ENCODE measurements around the gene ABCC1.

ABCC1 gene

GRCh38 chr16:16071631-16072244, 122.3 kb downstream of the ABCC1 start:
- H3K4me2 ChIP-seq (ENCODE audit: insufficient read depth, low read length), result no peak overlapping the region
- no peak overlapping the region for H2AFZ ChIP-seq (ENCODE audit: low read depth, low read length)
- H3K27ac ChIP-seq (ENCODE audit: low read length), result no peak overlapping the region
- H4K20me1 ChIP-seq (ENCODE audit: insufficient read depth, low read length), result peaks cover 9% of the 10 kb centered on the region; the same call in 1 of the 2 replicates
- H3K36me3 ChIP-seq (ENCODE audit: insufficient read depth, low read length), result peaks cover 72% of the 10 kb centered on the region
- H3K4me3 ChIP-seq (ENCODE audit: low read depth in 1 of 2, low read length in 2 of 2), result no peak overlapping the region
- H3K4me1 ChIP-seq (ENCODE audit: insufficient read depth, low read length), result no peaks in the 10 kb centered on the region
- no peaks in the 10 kb centered on the region for H3K9me3 ChIP-seq (ENCODE audit: insufficient read depth, low read length, severe bottlenecking)
- no peak for ATAC-seq (ENCODE audit: insufficient read depth, low read depth)
- DNase-seq, result no peak
- H3K27me3 ChIP-seq (ENCODE audit: insufficient read depth, low read length, poor library complexity), result no peaks in the 10 kb centered on the region
- TF ChIP-seq CTCF (IDR thresholded peaks at IDR 0.05; ENCODE audit: borderline replicate concordance, extremely low read depth, low read length, poor library complexity, severe bottlenecking) (no peak), EZH2 (IDR thresholded peaks at IDR 0.05; ENCODE audit: borderline replicate concordance, low read depth, low read length, severe bottlenecking) (no peak)
- no peak overlapping the region for H3K9ac ChIP-seq (ENCODE audit: low read depth, low read length)
- no peaks in the 10 kb centered on the region for H3K79me2 ChIP-seq (ENCODE audit: insufficient read depth, low read length)

GRCh38 chr16:16073001-16073545, 123.7 kb downstream of the ABCC1 start:
- H2AFZ ChIP-seq (ENCODE audit: low read depth, low read length), result no peak overlapping the region
- H3K4me1 ChIP-seq (ENCODE audit: insufficient read depth, low read length), result no peaks in the 10 kb centered on the region
- no peak overlapping the region for H3K27ac ChIP-seq (ENCODE audit: low read length)
- peaks cover 12% of the 10 kb centered on the region; the same call in 1 of the 2 replicates for H4K20me1 ChIP-seq (ENCODE audit: insufficient read depth, low read length)
- no peak for DNase-seq
- H3K4me3 ChIP-seq (ENCODE audit: low read depth in 1 of 2, low read length in 2 of 2), result no peak overlapping the region
- H3K79me2 ChIP-seq (ENCODE audit: insufficient read depth, low read length), result no peaks in the 10 kb centered on the region
- no peak for ATAC-seq (ENCODE audit: insufficient read depth, low read depth)
- H3K9ac ChIP-seq (ENCODE audit: low read depth, low read length), result no peak overlapping the region
- H3K36me3 ChIP-seq (ENCODE audit: insufficient read depth, low read length), result peaks cover 71% of the 10 kb centered on the region
- no peaks in the 10 kb centered on the region for H3K9me3 ChIP-seq (ENCODE audit: insufficient read depth, low read length, severe bottlenecking)
- no peak overlapping the region for H3K4me2 ChIP-seq (ENCODE audit: insufficient read depth, low read length)
- H3K27me3 ChIP-seq (ENCODE audit: insufficient read depth, low read length, poor library complexity), result no peaks in the 10 kb centered on the region
- TF ChIP-seq CTCF (IDR thresholded peaks at IDR 0.05; ENCODE audit: borderline replicate concordance, extremely low read depth, low read length, poor library complexity, severe bottlenecking), result no peak
- TF ChIP-seq EZH2 (IDR thresholded peaks at IDR 0.05; ENCODE audit: borderline replicate concordance, low read depth, low read length, severe bottlenecking), result no peak

- H3K4me2 ChIP-seq (ENCODE audit: insufficient read depth, low read length), result no peak overlapping the region
- peaks cover 74% of the 10 kb centered on the region for H3K36me3 ChIP-seq (ENCODE audit: insufficient read depth, low read length)
- no peak overlapping the region for H3K4me3 ChIP-seq (ENCODE audit: low read depth in 1 of 2, low read length in 2 of 2)
- DNase-seq, result no peak
- ATAC-seq (ENCODE audit: insufficient read depth, low read depth), result no peak
- H3K79me2 ChIP-seq (ENCODE audit: insufficient read depth, low read length), result no peaks in the 10 kb centered on the region
- H3K27ac ChIP-seq (ENCODE audit: low read length), result no peak overlapping the region
- H3K9ac ChIP-seq (ENCODE audit: low read depth, low read length), result no peak overlapping the region
- H3K4me1 ChIP-seq (ENCODE audit: insufficient read depth, low read length), result no peaks in the 10 kb centered on the region
- TF ChIP-seq CTCF (IDR thresholded peaks at IDR 0.05; ENCODE audit: borderline replicate concordance, extremely low read depth, low read length, poor library complexity, severe bottlenecking) (no peak), EZH2 (IDR thresholded peaks at IDR 0.05; ENCODE audit: borderline replicate concordance, low read depth, low read length, severe bottlenecking) (no peak)
- H3K27me3 ChIP-seq (ENCODE audit: insufficient read depth, low read length, poor library complexity), result no peaks in the 10 kb centered on the region
- 0 out of 2 replicates have a peak, but pooled peaks cover 10% of the 10 kb centered on the region for H4K20me1 ChIP-seq (ENCODE audit: insufficient read depth, low read length)
- no peak overlapping the region for H2AFZ ChIP-seq (ENCODE audit: low read depth, low read length)
- H3K9me3 ChIP-seq (ENCODE audit: insufficient read depth, low read length, severe bottlenecking), result no peaks in the 10 kb centered on the region
Measured at GRCh38 chr16:16073891-16074881, 124.8 kb downstream of the ABCC1 start.

All from DND-41 (cell line).